DND-41 (cell line): Measurements from ENCODE around the gene PTCD2.

Source experiments
- CTCF ChIP-seq: IDR thresholded peaks from 2 replicates; pipeline ENCODE4 v1.5.1; 2012; ENCODE audit warnings: borderline replicate concordance, low read length, moderate library complexity, mild to moderate bottlenecking; ENCODE audit not compliant: poor library complexity, severe bottlenecking; ENCODE audit errors: extremely low read depth
- EZH2 ChIP-seq: IDR thresholded peaks from 3 replicates; pipeline ENCODE4 v1.6.1; 2012; ENCODE audit warnings: borderline replicate concordance, low read depth, mild to moderate bottlenecking, moderate library complexity, low read length, inconsistent platforms; ENCODE audit not compliant: severe bottlenecking

- TF ChIP-seq CTCF (no peak), EZH2 (no peak)
These were observed 52.2 kb downstream of the PTCD2 start for GRCh38 chr5:72372331-72372730.
